ENCODE data around the gene SESN1. TPM values are rescaled to one million over a fixed set of nuclear protein-coding genes. Genes with fewer than 3 reads are reported as not detected.
A peak's percentile ranks its signal among the peaks of the same experiment; 100 is the strongest.

The SESN1 gene
- total RNA-seq, 6 experiments from 2014 or later, result 8.7 to 17.1 (median 11.9) TPM

DNA sequence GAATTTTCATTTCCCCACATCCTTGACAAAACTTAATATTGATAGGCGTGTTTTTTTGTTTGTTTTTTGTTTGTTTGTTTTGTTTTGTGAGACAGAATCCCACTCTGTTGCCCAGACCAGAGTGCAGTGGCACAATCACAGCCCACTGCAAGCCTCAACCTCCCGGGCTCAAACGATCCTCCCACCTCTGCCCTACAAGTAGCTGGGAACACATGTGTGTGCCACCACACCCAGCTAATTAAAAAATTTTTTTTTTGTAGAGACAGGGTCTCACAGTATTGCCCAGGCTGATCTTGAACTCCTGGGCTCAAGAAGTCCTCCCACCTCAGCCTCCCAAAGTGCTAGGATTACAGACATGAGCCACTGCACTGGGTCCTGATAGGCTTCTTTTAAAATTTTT, 9.9 kb upstream of the SESN1 start:
- intact Hi-C loops (cut with DNase I), result no loop called here
- no peaks in the 10 kb centered on the region for H3K36me3 ChIP-seq
- no peaks in the 10 kb centered on the region for H3K4me1 ChIP-seq
- H3K9me3 ChIP-seq, result no peaks in the 10 kb centered on the region
- no peak overlapping the region for H3K27ac ChIP-seq
- H3K4me3 ChIP-seq, result no peak overlapping the region
- 96% methylated on average over 3 of the region's 3 CpGs for WGBS (ENCODE audit: insufficient coverage, low coverage, low lambda C conversion rate, missing lambda C conversion rate)
- no peaks in the 10 kb centered on the region for H3K27me3 ChIP-seq
- TF ChIP-seq POLR2A (IDR thresholded peaks at IDR 0.05), result no peak
- TF ChIP-seq, protein P1, sequence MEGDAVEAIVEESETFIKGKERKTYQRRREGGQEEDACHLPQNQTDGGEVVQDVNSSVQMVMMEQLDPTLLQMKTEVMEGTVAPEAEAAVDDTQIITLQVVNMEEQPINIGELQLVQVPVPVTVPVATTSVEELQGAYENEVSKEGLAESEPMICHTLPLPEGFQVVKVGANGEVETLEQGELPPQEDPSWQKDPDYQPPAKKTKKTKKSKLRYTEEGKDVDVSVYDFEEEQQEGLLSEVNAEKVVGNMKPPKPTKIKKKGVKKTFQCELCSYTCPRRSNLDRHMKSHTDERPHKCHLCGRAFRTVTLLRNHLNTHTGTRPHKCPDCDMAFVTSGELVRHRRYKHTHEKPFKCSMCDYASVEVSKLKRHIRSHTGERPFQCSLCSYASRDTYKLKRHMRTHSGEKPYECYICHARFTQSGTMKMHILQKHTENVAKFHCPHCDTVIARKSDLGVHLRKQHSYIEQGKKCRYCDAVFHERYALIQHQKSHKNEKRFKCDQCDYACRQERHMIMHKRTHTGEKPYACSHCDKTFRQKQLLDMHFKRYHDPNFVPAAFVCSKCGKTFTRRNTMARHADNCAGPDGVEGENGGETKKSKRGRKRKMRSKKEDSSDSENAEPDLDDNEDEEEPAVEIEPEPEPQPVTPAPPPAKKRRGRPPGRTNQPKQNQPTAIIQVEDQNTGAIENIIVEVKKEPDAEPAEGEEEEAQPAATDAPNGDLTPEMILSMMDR (IDR thresholded peaks at IDR 0.05), result no peak
- no peak for DNase-seq
- no peak for ATAC-seq

DNA sequence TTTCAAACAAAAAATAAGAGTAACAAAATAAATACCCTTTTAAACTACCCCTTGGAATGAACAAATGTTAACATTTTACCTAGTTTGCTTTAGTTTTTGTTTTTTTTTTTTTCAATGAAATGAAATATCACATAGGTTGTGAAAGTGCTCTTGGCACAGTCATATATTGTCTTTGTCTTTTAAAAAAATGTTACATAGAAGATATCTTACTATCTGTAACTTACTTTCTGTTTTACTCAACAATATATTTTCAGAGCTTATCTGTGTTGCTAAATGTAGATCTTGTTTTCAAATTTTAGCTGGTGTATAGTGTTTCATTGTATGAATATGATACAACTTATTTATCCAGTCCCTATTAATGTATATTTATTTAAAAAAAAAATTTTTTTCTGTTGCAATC, 9.3 kb upstream of the SESN1 start:
- TF ChIP-seq POLR2A (IDR thresholded peaks at IDR 0.05), result no peak
- TF ChIP-seq, protein P1 (IDR thresholded peaks at IDR 0.05), result no peak
- Histone ChIP-seq H3K4me3 (no peak overlapping the region), H3K27me3 (no peaks in the 10 kb centered on the region), H3K9me3 (no peaks in the 10 kb centered on the region), H3K36me3 (no peaks in the 10 kb centered on the region), H3K27ac (no peak overlapping the region), H3K4me1 (no peaks in the 10 kb centered on the region)
- ATAC-seq (no peak), DNase-seq (no peak)
- intact Hi-C loops (cut with DNase I), result no loop called here

DNA sequence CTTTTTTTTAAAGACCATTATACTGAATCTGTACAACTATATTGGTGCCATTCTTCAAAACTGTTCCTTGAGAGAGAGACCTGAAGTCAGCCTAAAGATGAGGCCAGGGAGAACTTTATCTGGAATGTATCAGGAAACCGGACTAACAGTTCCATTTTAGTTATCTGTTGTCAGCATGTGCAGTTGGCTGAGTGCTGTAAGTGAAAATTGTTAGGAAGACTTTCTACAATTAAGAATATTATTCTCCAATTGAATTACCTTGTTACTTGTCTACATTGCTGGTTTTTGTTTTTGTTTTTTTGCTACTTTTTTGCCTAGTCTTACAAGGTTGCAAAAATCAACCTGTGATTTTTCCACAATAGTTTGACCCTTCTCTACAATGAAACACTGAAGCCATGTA, 8.1 kb upstream of the SESN1 start:
- WGBS (ENCODE audit: insufficient coverage, low coverage, low lambda C conversion rate, missing lambda C conversion rate), result 67% methylated on average over 1 of the region's 1 CpG
- H3K4me3 ChIP-seq, result no peak overlapping the region
- H3K36me3 ChIP-seq, result no peaks in the 10 kb centered on the region
- H3K27ac ChIP-seq, result no peak overlapping the region
- TF ChIP-seq POLR2A (IDR thresholded peaks at IDR 0.05), result no peak
- TF ChIP-seq, protein P1 (IDR thresholded peaks at IDR 0.05), result no peak
- H3K9me3 ChIP-seq, result no peaks in the 10 kb centered on the region
- DNase-seq (no peak), ATAC-seq (no peak)
- no peaks in the 10 kb centered on the region for H3K4me1 ChIP-seq
- no peaks in the 10 kb centered on the region for H3K27me3 ChIP-seq
- intact Hi-C loops (cut with DNase I), result no loop called here

- Histone ChIP-seq H3K4me1 (peaks cover 0 to 14% (median 0%) of the 10 kb centered on the region in 4 donors), H3K4me3 (no peak overlapping the region), H3K36me3 (no peaks in the 10 kb centered on the region), H3K27ac (no peak overlapping the region), H3K27me3 (no peaks in the 10 kb centered on the region), H3K9me3 (no peaks in the 10 kb centered on the region)
- ATAC-seq (no peak), DNase-seq (no peak)
- TF ChIP-seq, protein P1 (IDR thresholded peaks at IDR 0.05), result no peak
- no peak for TF ChIP-seq POLR2A (IDR thresholded peaks at IDR 0.05)
- intact Hi-C loops (cut with DNase I), result no loop called here
- 75% methylated on average over 1 of the region's 1 CpG for WGBS (ENCODE audit: insufficient coverage, low coverage, low lambda C conversion rate, missing lambda C conversion rate)
These were observed 3.0 kb upstream of the SESN1 start for GRCh38 chr6:109097661-109098060.

DNA sequence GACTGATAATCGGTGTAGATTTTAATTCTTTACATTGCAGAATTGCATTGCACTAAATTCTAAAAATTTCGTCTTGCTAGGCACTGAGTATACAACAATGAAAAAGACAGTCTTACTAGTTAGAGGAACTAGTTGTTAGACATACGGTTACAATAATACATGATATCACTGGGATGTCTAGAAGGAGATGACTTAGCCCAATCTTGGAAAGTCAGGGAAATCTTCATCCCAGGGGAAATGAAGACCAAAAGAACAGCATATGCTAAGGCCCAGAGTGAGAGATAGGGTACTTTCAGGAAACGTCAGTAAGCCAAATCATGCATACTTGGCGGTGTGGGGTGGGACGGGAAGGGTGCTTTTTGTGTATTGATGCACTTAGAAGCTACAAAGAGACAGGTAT, 1.6 kb upstream of the SESN1 start:
- WGBS (ENCODE audit: insufficient coverage, low coverage, low lambda C conversion rate, missing lambda C conversion rate), result 46% methylated on average over 6 of the region's 6 CpGs
- H3K4me3 ChIP-seq, result peak overlapping the region; percentile 57 to 91 (median 77)
- H3K36me3 ChIP-seq, result no peaks in the 10 kb centered on the region
- peaks cover 0 to 24% (median 0%) of the 10 kb centered on the region in 4 donors for H3K4me1 ChIP-seq
- DNase-seq, result no peak
- no peaks in the 10 kb centered on the region for H3K9me3 ChIP-seq
- ATAC-seq, result no peak
- peak overlapping the region in 1 of 3 donors; percentile 98 for H3K27ac ChIP-seq
- no peaks in the 10 kb centered on the region for H3K27me3 ChIP-seq
- TF ChIP-seq, protein P1 (IDR thresholded peaks at IDR 0.05), result no peak
- TF ChIP-seq POLR2A (IDR thresholded peaks at IDR 0.05), result no peak
- intact Hi-C loops (cut with DNase I), result no loop called here

Data from right lobe of liver (tissue), 6 donors.